A204.1 (cell line): ENCODE data around the gene STAT6.

Experiments
- FAIRE-seq: peaks from 2 replicates; lab custom pipeline; 2012; peaks lifted over from hg19 to GRCh38; lab: Jason Lieb, UNC

Gene STAT6

GRCh38 chr12:57146092-57146491 is 34.9 kb upstream of the STAT6 start:
- no peak for FAIRE-seq

GRCh38 chr12:57145460-57146059 is 34.4 kb upstream of the STAT6 start:
- no peak for FAIRE-seq

- FAIRE-seq = no peak
Observed at GRCh38 chr12:57143454-57143853, 32.3 kb upstream of the STAT6 start.

- FAIRE-seq = no peak
Observed at GRCh38 chr12:57142727-57143126, 31.6 kb upstream of the STAT6 start.

- FAIRE-seq = no peak
Observed at GRCh38 chr12:57142121-57142520, 31.0 kb upstream of the STAT6 start.

GRCh38 chr12:57141249-57141648 is 30.1 kb upstream of the STAT6 start:
- FAIRE-seq = no peak

- FAIRE-seq = no peak
Observed at GRCh38 chr12:57139796-57140649, 28.9 kb upstream of the STAT6 start.

- FAIRE-seq = no peak
Observed at GRCh38 chr12:57138526-57139272, 27.5 kb upstream of the STAT6 start.

GRCh38 chr12:57135527-57136326 is 24.6 kb upstream of the STAT6 start:
- no peak for FAIRE-seq

- no peak for FAIRE-seq
Observed at GRCh38 chr12:57134949-57135348, 23.8 kb upstream of the STAT6 start.

- no peak for FAIRE-seq
Observed at GRCh38 chr12:57133916-57134315, 22.8 kb upstream of the STAT6 start.

GRCh38 chr12:57133013-57133569 is 21.9 kb upstream of the STAT6 start:
- FAIRE-seq = no peak

GRCh38 chr12:57131896-57132744 is 21.0 kb upstream of the STAT6 start:
- no peak for FAIRE-seq

GRCh38 chr12:57130941-57131340 is 19.8 kb upstream of the STAT6 start:
- no peak for FAIRE-seq

- FAIRE-seq = no peak
Observed at GRCh38 chr12:57129889-57130288, 18.7 kb upstream of the STAT6 start.

- FAIRE-seq = no peak
Observed at GRCh38 chr12:57129321-57129842, 18.2 kb upstream of the STAT6 start.

GRCh38 chr12:57128519-57129247 is 17.5 kb upstream of the STAT6 start:
- FAIRE-seq = no peak

GRCh38 chr12:57127726-57128518 is 16.8 kb upstream of the STAT6 start, which contains the start of gene LRP1:
Gene LRP1, plus strand, starts transcription at chr12:57128483. Its CDS starts 482 bp downstream, at chr12:57128965.
- FAIRE-seq = no peak

GRCh38 chr12:57127101-57127725 is 16.1 kb upstream of the STAT6 start:
- FAIRE-seq = no peak
